Osteocyte (in vitro differentiated cells): ENCODE measurements around the gene IFI35. TPM values are rescaled to one million over a fixed set of nuclear protein-coding genes. Genes with fewer than 3 reads are reported as not detected.

Experiments used
- DNase-seq: peaks from one replicate; pipeline ENCODE4 v3.0.0; 2021; ENCODE audit warnings: mixed read lengths; ENCODE audit not compliant: unreplicated experiment; ENCODE audit errors: extremely low spot score
- H3K27ac Mint-ChIP-seq: one replicate; pipeline ENCODE4 v1.8.0; 2021; ENCODE audit warnings: mild to moderate bottlenecking, mixed read lengths; ENCODE audit not compliant: unreplicated experiment
- H3K27me3 Mint-ChIP-seq: one replicate; pipeline ENCODE4 v1.8.0; 2021; ENCODE audit warnings: mixed read lengths; ENCODE audit not compliant: unreplicated experiment
- H3K36me3 Mint-ChIP-seq: one replicate; pipeline ENCODE4 v1.8.0; 2021; ENCODE audit warnings: mixed read lengths; ENCODE audit not compliant: unreplicated experiment
- H3K4me1 Mint-ChIP-seq: one replicate; pipeline ENCODE4 v1.8.0; 2021; ENCODE audit warnings: mixed read lengths; ENCODE audit not compliant: unreplicated experiment
- H3K4me3 Mint-ChIP-seq: one replicate; pipeline ENCODE4 v1.8.0; 2021; ENCODE audit warnings: mild to moderate bottlenecking, moderate library complexity, mixed read lengths; ENCODE audit not compliant: unreplicated experiment
- H3K9me3 Mint-ChIP-seq: one replicate; pipeline ENCODE4 v1.8.0; 2021; ENCODE audit warnings: mixed read lengths; ENCODE audit not compliant: unreplicated experiment
- CTCF ChIP-seq: fragments of 200-600 bp; sonication (generic); IDR thresholded peaks from 2 replicates; pipeline ENCODE4 v1.5.0; 2021; ENCODE audit warnings: antibody characterized with exemption, mild to moderate bottlenecking, moderate library complexity
- total RNA-seq: library from RNA; stranded (reverse); gene quantifications from 2 replicates; pipeline ENCODE4 v1.2.1, GENCODE V29; 2021

IFI35 gene
- total RNA-seq, 1 donor from 2014 or later = 34.4 TPM

- Mint-ChIP-seq H3K9me3 (no peaks in the 10 kb centered on the region), H3K4me1 (peaks cover 17% of the 10 kb centered on the region), H3K36me3 (no peaks in the 10 kb centered on the region), H3K4me3 (peak overlapping the region; percentile 69), H3K27ac (no peak overlapping the region), H3K27me3 (no peaks in the 10 kb centered on the region)
- no peak for TF ChIP-seq CTCF
- DNase-seq = no peak
Measured at GRCh38 chr17:43025766-43026537, 19.4 kb downstream of the IFI35 start.

GRCh38 chr17:43026595-43026994 lies 20.0 kb downstream of the IFI35 start:
- H3K36me3 Mint-ChIP-seq = no peaks in the 10 kb centered on the region
- H3K4me3 Mint-ChIP-seq = no peak overlapping the region
- peaks cover 14% of the 10 kb centered on the region for H3K4me1 Mint-ChIP-seq
- H3K27me3 Mint-ChIP-seq = no peaks in the 10 kb centered on the region
- TF ChIP-seq CTCF = no peak
- no peak overlapping the region for H3K27ac Mint-ChIP-seq
- no peak for DNase-seq
- no peaks in the 10 kb centered on the region for H3K9me3 Mint-ChIP-seq

GRCh38 chr17:43027091-43028032 lies 20.8 kb downstream of the IFI35 start:
- Mint-ChIP-seq H3K36me3 (no peaks in the 10 kb centered on the region), H3K4me1 (peaks cover 13% of the 10 kb centered on the region), H3K9me3 (no peaks in the 10 kb centered on the region), H3K27me3 (no peaks in the 10 kb centered on the region), H3K27ac (no peak overlapping the region), H3K4me3 (no peak overlapping the region)
- no peak for TF ChIP-seq CTCF
- DNase-seq = no peak

- no peaks in the 10 kb centered on the region for H3K9me3 Mint-ChIP-seq
- H3K36me3 Mint-ChIP-seq = no peaks in the 10 kb centered on the region
- no peak for TF ChIP-seq CTCF
- H3K27ac Mint-ChIP-seq = no peak overlapping the region
- H3K27me3 Mint-ChIP-seq = no peaks in the 10 kb centered on the region
- peaks cover 12% of the 10 kb centered on the region for H3K4me1 Mint-ChIP-seq
- no peak for DNase-seq
- no peak overlapping the region for H3K4me3 Mint-ChIP-seq
Measured at GRCh38 chr17:43028221-43028861, 21.8 kb downstream of the IFI35 start.
